Measurements from ENCODE around the gene TBC1D3H.
"Not testable (repeated sequence)": the region's sequence is repeated elsewhere in the genome, so short reads cannot be mapped to it uniquely, and the experiment has no call there.

TBC1D3H gene

DNA sequence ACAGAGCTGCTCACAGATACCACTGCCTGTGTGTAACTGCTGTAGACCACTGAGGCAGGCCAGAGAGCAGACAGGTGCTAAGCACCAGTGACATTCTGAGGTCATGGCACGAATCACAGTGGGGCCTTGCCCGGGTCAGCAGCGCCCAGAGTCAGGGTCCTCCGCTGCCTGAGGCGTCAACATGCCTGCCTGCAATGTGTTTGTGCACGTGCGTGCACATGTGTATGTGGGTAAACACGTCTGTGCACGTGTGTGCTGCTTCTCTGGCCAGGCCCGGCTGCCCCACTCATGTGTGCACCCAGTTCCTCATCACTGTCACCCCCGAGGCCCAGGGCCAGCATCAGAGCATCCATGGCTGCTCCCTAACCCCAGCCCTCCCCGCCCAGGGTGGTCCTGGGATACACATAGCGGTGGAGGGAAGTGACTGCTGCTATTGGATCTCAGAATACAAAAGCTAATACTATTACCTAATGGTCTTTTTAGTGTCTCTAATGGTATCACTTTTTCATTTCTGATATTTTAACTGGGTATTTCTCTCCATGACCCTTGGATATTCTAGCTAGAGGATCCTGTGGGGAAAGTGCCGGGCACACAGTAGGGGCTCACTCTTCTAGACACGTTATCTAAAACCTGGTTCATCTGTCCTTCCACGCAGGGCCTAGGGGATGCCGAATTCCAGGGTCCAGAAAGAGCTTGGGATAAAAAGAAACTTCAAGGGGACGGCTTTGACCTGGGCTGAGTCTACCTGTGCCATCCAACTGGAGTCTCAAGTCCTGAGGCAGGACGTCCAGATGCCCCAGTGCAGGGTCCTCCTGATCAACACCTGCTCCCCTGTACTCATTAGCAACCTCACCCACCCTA is at the start of gene TBC1D3H:
TBC1D3H (minus strand) TSS at position 51 of the 861 bp plus-strand sequence. CDS start 1,540 bp downstream, outside the sequence.
- not testable (repeated sequence) for DNase-seq

DNA sequence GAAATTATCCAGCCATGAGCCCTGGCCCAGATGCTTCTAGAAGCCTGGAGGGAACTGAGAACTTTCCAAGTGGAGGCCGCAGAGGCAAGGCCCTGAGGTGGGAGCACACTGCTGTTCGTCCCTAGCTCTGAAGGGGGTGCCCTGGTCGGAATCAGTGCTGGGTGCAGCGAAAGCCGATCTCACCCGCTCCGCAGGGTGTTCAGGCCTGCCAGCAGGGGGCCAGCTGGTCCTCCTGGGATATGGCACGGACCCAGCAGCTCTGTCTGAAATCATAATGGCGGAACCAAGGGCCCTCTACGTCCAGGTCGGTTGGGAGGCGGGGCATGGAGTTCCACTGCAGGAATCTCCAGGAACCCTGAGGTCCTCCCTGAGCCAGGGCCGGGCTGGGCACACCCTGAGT is 40.7 kb upstream of the TBC1D3H start:
- not testable (repeated sequence) for DNase-seq

DNA sequence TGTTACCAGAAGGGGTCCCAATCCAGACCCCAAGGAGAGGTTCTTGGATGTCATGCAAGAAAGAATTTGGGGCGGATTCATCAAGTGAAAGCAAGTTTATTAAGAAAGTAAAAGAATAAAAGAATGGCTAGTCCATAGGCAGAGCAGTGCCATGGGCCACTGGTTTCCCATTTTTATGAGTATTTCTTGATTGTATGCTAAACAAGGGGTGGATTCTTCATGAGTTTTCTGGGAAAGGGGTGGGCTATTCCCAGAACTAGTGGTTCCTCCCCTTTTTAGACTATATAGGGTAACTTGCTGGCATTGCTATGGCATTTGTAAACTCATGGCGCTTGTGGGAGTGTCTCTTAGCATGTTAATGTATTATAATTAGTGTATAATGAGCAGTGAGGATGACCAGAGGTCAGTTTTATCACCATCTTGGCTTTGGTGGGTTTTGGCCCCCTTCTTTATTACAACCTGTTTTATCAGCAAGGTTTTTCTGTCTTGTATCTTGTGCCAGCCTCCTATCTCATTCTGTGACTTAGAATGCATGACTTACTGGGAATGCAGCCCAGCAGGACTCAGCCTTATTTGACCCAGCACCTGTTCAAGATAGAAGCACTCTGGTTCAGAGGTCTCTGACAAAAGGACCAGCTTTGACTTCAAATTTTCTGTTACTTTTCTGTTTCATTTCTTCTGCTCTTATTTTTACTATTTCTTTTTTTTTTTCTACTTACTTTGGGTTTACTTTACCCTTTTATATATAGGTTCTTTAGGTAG is 27.1 kb upstream of the TBC1D3H start:
- not testable (repeated sequence) for DNase-seq

DNA sequence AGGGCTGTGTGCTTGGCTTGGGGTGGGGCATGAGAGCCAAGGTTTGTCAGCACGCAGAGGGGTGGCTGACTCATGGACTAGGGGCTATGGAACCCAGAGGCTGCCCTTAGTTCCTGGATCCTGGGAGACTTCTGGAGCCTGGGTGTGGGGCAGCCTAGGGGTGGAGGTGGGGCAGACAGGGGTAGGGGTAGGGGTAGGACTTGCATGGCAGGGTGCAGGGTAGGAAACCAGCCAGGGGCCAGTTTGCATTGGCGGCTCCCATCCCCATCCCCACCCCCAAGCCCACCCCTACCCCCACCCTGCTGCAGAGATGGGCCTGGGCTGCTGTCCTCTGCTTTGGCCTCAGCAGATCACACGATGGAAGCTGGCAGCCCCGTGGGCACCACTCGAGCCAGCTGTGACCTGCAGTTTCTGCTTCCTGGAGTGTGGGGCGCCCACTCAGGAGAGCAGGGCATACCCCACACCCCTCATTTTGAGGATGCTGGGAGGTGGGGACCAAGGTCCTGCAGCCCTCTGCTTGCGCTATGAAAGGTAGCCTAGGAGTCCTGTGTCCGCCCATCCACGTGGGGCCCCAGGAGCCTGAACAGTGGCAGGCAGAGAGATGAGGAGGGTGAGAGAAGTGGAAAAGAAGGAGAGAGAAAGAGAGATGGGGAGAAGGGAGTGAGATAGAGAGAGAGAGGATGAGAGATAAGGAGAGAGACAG is 2.9 kb upstream of the TBC1D3H start:
- not testable (repeated sequence) for DNase-seq

DNA sequence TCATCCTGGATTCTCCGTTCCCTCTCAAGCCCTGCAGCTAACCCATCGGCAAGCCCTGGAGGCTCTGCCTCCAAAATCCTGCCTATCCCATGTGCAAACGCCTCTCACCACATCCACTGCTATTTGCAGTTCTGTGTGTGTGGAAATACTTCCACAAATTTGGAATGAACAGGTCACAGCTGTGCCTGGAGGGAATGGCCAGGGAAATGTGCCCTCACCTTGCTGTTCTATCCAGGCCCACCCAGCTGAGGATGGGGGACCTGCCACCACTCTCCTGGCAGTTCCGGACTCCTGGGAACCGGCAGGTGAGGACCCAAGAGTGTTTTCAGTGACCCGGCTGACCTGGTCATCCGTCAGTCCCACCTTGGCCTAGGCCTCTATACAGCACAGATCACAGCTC is 12.3 kb downstream of the TBC1D3H start:
- DNase-seq = not testable (repeated sequence)

DNA sequence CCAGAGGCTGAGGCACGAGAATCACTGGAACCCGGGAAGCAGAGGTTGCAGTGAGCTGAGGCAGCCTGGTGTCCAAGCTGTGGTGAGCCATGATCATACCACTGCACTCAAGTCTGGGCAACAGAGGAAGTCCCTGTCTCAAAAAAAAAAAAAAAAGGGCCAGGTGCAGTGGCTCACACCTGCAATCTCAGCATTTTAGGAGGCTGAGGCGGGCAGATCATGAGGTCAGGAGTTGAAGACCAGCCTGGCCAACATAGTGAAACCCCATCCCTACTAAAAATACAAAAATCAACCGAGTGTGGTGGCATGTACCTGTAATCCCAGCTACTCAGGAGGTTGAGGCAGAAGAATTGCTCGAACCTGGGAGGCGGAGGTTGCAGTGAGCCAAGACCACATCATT is 25.7 kb downstream of the TBC1D3H start:
- not testable (repeated sequence) for DNase-seq

All from NCI-H226 (cell line).